ENCODE measurements around the gene ALK.

- TF ChIP-seq POLR2A (IDR thresholded peaks at IDR 0.05; ENCODE audit: low read length), result no peak
- TF ChIP-seq GATA1 (IDR thresholded peaks at IDR 0.05; ENCODE audit: low read depth, low read length), result no peak
These were observed 478.2 kb downstream of the ALK start for GRCh38 chr2:29443151-29443550.
